Adrenal gland (tissue), 12 donors: Measurements from ENCODE around the gene ALX4. TPM values are rescaled to one million over a fixed set of nuclear protein-coding genes. Genes with fewer than 3 reads are reported as not detected.

Source experiments
- DNase-seq, 7 donors: peaks; one replicate each; pipeline ENCODE4 v3.0.0-alpha.2; 2019 to 2020
- H3K27ac ChIP-seq, 5 donors: fragments of 200-600 bp; sonication (generic) in 4 of 5; 1 replicate in 3 of 5; 2 replicates in 2 of 5; pipeline versions ENCODE4 v1.5.1 to v1.8.0; 2016 to 2020; ENCODE audit warnings: mild to moderate bottlenecking in 1 of 5
- H3K27me3 ChIP-seq: fragments of 200-600 bp; 2 replicates; pipeline ENCODE4 v1.8.0; 2021
- H3K36me3 ChIP-seq, 2 donors: fragments of 200-600 bp; replicated peaks in 1 of 2; 1 replicate in 1 of 2; 2 replicates in 1 of 2; pipeline versions ENCODE4 v1.5.1 to v1.8.0; 2018 to 2022
- H3K4me1 ChIP-seq, 2 donors: fragments of 200-600 bp; replicated peaks in 1 of 2; 1 replicate in 1 of 2; 2 replicates in 1 of 2; pipeline versions ENCODE4 v1.5.1 to v1.8.0; 2018 to 2021
- H3K4me3 ChIP-seq, 4 donors: fragments of 200-600 bp; sonication (generic) in 3 of 4; one replicate each; pipeline ENCODE4 v1.5.1; 2016 to 2018
- H3K9me3 ChIP-seq, 3 donors: fragments of 200-600 bp; sonication (generic) in 1 of 3; replicated peaks in 1 of 3; 1 replicate in 2 of 3; 2 replicates in 1 of 3; pipeline versions ENCODE4 v1.5.1 to v1.8.0; 2016 to 2021
- CTCF ChIP-seq, 6 experiments: fragments of 450-650 bp in 4 of 6; fragments of 200-600 bp in 2 of 6; sonication (generic) in 1 of 6; IDR thresholded peaks; 1 replicate in 5 of 6; 2 replicates in 1 of 6; pipeline versions ENCODE4 v1.5.1 to v1.8.0; 2016 to 2021; ENCODE audit warnings: antibody characterized with exemption in 6 of 6, mild to moderate bottlenecking in 2 of 6, moderate library complexity in 1 of 6
- POLR2A ChIP-seq, 2 donors: fragments of 450-650 bp; IDR thresholded peaks; one replicate each; pipeline ENCODE4 v1.6.1; 2017; ENCODE audit warnings: antibody characterized with exemption in 2 of 2, mild to moderate bottlenecking in 2 of 2, moderate library complexity in 1 of 2
- WGBS, 4 donors: extraction: QIAGEN DNeasy Blood & Tissue Kit in 2 of 4; methylation state at CpG; one replicate each; pipeline versions ENCODE4 v1.1.5 to v1.1.7; 2013 to 2017; 5-methylcytosine and 5-hydroxymethylcytosine counted together
- intact Hi-C, 2 donors: fragments of 100-400 bp; cut with DNase I; formaldehyde crosslinking; loops; one replicate each; pipeline versions ENCODE4 v1.14.1 to v1.15.0; 2022 to 2023
- polyA plus RNA-seq, 3 donors: library from polyadenylated mRNA; stranded (reverse); fragments of 200-250 nt in 2 of 3; fragments of 350-450 nt in 1 of 3; fragmentation: Illumina TruSeq in 1 of 3; extraction: RNeasy Lipid Tissue Mini Kit (QIAGEN cat#74804) in 1 of 3; gene quantifications; one replicate each; pipeline ENCODE4 v1.2.3, GENCODE V29; 2013 to 2014
- total RNA-seq, 9 donors: library from RNA; depleted of rRNA in 4 of 9; stranded (reverse); fragments of >200 nt in 4 of 9; fragments of 120-200 nt in 1 of 9; fragmentation: NEBNext Ultra II Directional in 1 of 9; extraction: Animal tissue kit (Norgen Biotek cat#: 25700) in 1 of 9; gene quantifications; one replicate each; pipeline versions ENCODE4 v1.1.0 to v1.2.4, GENCODE V29; 2013 to 2023
- donor health status: healthy with polysubstance abuse.
- donor health status: Bipolar disorder and iron deficiency.
- donor health status: DM: yes; HTN: yes; CAD: no.
- donor health status: DM: no; HTN: no; CAD: no.
- donor health status: DM: no; HTN: no; CAD: no.
- donor health status: DM: yes; HTN: yes; CAD: no.

The ALX4 gene
- total and polyA plus RNA-seq, 12 donors, result 0.03 to 0.06 TPM; not detected in 10

GRCh38 chr11:44274404-44274803, 35.5 kb downstream of the ALX4 start:
- 67 to 82% (median 74%) methylated on average over 1 of the region's 1 CpG for WGBS, 4 donors
- no peaks in the 10 kb centered on the region for H3K4me1 ChIP-seq
- intact Hi-C loops, result no loop called here
- no peak overlapping the region for H3K4me3 ChIP-seq
- H3K36me3 ChIP-seq, result no peaks in the 10 kb centered on the region
- no peaks in the 10 kb centered on the region for H3K9me3 ChIP-seq
- TF ChIP-seq CTCF (IDR thresholded peaks at IDR 0.05) (no peak), POLR2A (IDR thresholded peaks at IDR 0.05) (no peak)
- H3K27me3 ChIP-seq, result no peaks in the 10 kb centered on the region
- H3K27ac ChIP-seq, result no peak overlapping the region
- DNase-seq, result no peak

GRCh38 chr11:44271286-44271685, 38.7 kb downstream of the ALX4 start:
- Histone ChIP-seq H3K36me3 (no peaks in the 10 kb centered on the region), H3K27me3 (no peaks in the 10 kb centered on the region), H3K4me3 (no peak overlapping the region), H3K9me3 (no peaks in the 10 kb centered on the region), H3K4me1 (no peaks in the 10 kb centered on the region), H3K27ac (no peak overlapping the region)
- 88 to 90% (median 89%) methylated on average over 6 of the region's 6 CpGs for WGBS, 4 donors
- TF ChIP-seq CTCF (IDR thresholded peaks at IDR 0.05) (no peak), POLR2A (IDR thresholded peaks at IDR 0.05) (no peak)
- intact Hi-C loops, result no loop called here
- no peak for DNase-seq

GRCh38 chr11:44270403-44271273, 39.3 kb downstream of the ALX4 start:
- DNase-seq, result no peak
- Histone ChIP-seq H3K9me3 (no peaks in the 10 kb centered on the region), H3K27ac (no peak overlapping the region), H3K27me3 (no peaks in the 10 kb centered on the region), H3K4me1 (no peaks in the 10 kb centered on the region), H3K4me3 (no peak overlapping the region), H3K36me3 (no peaks in the 10 kb centered on the region)
- intact Hi-C loops, result no loop called here
- WGBS, 4 donors, result 89 to 95% (median 91%) methylated on average over 7 to 20 of the region's 20 CpGs
- TF ChIP-seq POLR2A (IDR thresholded peaks at IDR 0.05) (no peak), CTCF (IDR thresholded peaks at IDR 0.05) (no peak)

GRCh38 chr11:44269369-44270351, 40.3 kb downstream of the ALX4 start:
- no peak overlapping the region for H3K4me3 ChIP-seq

More at GRCh38 chr11:44269369-44270351, 40.3 kb downstream of the ALX4 start:
- TF ChIP-seq POLR2A (IDR thresholded peaks at IDR 0.05) (no peak), CTCF (IDR thresholded peaks at IDR 0.05) (no peak)
- no peaks in the 10 kb centered on the region for H3K27me3 ChIP-seq
- no peaks in the 10 kb centered on the region for H3K9me3 ChIP-seq
- no peaks in the 10 kb centered on the region for H3K36me3 ChIP-seq
- DNase-seq, result peak in 1 of 7 donors; percentile 15
- 59 to 69% (median 63%) methylated on average over 16 to 17 of the region's 17 CpGs for WGBS, 4 donors
- no peak overlapping the region for H3K27ac ChIP-seq
- no peaks in the 10 kb centered on the region for H3K4me1 ChIP-seq
- intact Hi-C loops, result loop anchor here in 1 of 2 donors (10.0 kb wide), 1 partner anchor 135 kb away; no protein-coding TSS in a partner anchor
